GM19023 (cell line): ENCODE results near the gene HDAC10.

ENCODE experiments used
- ATAC-seq: cut with Tn5 transposase; IDR thresholded peaks from one replicate; pipeline ENCODE4 v1.9.1; 2021; ENCODE audit warnings: mild to moderate bottlenecking, moderate library complexity; ENCODE audit not compliant: unreplicated experiment

Gene HDAC10

DNA sequence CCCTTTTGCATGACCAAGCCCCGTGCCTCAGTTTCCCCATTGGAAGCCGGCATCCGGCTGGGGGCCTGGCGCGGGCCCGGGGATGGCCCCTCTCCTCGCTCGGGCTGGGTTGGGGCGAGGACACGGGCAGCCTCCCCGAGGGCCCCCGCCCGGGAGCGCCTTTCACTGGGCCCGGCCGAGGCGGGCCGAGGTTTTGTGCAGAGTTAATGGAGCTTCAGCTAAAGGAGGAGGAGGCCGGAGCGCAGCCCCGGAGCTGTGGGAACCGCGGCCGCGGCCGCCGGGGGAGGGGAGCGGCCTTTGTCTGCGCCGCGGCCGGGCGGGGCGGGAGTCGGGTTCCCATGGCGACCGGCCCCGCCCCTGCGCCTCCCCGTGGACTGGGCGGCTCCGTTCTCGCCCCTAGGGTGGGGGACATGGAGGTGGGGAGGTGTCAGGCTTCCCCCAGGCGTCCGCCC lies 20.5 kb upstream of the HDAC10 start:
- no peak for ATAC-seq

DNA sequence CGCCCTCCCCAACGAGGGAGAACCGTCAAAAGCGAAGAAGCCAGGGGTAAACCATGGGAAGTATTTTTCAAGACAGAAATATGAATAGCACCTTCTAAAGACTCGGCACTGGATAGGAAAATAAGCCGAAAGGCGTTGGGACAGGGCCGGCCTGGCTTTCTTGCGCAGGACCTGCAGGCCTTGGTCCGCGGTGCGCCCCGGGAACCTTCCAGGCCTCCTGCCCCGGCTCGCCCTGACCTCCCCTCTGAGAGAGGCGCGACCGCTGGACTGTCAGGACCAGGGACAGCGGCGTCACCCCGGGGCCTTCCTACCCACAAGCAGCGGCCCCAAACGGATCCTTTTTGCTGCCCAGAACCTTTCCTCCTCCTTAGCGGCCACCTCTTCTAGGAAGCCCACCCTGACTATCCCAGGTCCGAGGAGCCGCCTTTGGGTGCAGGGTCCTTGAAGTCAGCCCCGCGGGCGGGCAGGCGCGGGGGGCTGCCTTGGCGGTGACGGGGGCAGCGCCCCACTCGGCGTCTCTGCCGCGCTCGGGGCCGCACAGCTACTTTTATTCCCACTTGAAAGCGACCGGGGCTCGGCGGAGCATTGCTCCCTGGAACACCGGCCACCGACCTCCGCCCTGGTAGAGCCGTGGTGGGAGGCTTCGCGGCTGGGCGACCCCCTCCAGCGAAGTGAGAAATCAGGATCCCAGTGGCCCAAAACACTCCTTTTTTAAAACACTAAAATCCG lies 19.8 kb upstream of the HDAC10 start:
- ATAC-seq = no peak

DNA sequence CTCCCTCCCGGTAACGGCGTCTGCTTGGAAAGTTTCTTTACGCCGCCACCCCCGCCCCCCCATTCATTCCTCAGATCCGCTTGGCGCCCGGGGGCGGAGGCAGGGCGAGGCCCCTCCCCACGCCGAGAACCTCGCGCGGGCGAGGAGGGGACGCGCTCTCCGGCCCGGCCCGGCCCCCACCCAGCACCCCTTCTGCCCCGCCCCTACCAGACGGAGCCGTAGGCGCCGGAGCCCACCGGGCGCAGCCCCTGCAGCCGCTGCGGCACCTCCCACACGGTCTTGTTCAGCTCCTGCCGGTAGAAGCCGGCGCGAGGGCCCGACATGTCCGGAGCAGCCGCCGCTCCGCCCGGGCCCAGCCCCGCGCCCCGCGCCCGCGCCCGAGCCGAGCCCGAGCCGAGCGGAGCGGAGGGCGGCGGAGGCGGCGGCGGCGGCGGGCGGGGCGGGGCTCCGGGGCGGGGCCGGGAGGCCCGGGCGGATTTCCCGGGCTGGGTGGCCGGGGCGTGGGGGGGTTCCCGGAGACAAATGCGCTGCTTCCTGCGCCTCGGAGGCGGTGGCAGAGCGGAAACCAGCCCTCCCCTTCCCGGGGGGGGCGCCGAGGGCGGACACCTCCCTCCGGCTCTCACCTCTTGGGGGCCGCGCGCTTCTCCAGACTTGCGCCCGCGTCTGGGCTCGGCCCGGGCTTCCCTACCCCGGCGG lies 19.1 kb upstream of the HDAC10 start, which contains the start of gene MAPK11:
Gene MAPK11, minus strand, starts transcription at position 411 of the 696 bp plus-strand sequence. Its CDS starts 88 bp downstream, at position 323.
- ATAC-seq = no peak

DNA sequence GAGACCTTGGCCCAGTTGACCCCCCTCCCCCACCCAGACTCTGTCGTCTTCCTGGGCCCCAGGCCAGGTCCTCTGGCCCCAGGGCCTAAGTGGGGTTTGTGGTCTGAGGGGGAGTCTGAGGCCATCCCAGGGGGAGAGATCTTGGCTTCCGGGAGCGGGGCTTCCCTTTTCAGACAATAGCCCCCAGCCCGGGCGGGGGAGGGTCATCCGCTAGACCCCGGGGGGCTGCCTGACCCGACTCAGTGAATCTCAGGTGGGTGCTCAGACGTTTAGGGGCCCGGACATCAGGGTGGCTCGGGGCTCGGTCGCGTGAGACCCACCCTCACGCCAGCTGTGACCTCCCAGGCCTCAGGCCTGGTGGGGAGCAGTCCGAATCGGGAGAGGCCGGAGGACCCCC lies 18.5 kb upstream of the HDAC10 start:
- ATAC-seq = no peak

DNA sequence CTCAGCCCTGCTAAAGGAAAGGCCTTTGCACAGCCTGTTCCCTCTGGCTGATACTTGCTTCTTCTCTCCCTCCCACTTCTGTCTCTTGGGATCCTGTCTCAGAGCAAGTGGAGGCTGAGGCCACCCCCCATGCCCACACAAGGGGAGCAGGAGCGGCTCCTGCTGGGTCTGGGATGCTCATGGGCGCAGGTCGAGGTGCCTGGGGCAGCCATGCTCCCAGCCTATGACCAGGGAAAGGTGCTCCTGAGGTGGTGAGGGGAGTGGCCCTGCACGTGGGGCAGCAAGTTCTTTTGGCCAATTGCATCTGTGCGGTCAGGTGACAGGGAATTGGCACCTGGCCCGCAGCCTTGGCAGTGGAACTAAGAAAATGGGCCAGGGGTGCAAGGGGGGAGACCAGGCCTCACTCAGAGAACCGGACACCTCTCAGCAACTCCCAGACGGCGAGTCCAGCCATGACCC lies 17.6 kb upstream of the HDAC10 start:
- no peak for ATAC-seq

DNA sequence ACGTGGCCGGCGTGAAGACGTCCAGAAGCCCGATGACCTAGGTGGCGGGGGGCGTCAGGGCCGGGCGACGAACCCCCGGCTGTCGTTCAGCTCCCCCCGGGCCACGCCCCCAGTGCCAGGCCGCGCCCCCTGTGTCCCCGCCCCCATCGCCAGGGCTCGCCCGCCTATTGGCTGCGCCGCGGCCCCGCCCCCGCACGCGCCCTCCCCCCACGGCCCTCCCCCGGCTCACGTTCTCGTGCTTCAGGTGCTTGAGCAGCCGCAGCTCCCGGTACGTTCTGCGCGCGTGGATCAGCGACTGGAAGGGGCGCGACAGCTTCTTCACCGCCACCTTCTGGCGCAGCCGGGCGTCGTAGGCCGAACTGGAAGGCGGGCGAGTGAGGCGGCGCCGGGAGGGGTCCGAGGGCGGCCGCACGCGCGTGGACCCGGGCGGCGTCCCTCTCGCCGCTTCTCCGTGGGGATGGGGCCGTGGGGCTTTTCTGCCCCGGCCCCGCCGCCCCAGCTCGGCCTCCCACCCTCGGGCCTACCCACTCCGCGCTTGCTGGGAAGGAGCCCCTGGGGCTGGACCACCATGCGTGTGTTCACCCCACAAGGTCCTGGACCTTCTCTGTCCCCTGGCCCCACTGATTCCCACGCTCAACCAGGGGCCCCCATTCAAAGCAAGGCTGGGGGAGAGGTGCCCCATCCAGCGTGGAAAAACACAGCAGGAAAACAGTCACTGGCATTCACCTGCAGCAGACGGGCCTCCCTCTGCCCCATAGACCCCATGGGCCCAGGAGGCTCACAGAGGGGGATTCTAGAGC lies 16.7 kb upstream of the HDAC10 start:
- ATAC-seq = no peak

DNA sequence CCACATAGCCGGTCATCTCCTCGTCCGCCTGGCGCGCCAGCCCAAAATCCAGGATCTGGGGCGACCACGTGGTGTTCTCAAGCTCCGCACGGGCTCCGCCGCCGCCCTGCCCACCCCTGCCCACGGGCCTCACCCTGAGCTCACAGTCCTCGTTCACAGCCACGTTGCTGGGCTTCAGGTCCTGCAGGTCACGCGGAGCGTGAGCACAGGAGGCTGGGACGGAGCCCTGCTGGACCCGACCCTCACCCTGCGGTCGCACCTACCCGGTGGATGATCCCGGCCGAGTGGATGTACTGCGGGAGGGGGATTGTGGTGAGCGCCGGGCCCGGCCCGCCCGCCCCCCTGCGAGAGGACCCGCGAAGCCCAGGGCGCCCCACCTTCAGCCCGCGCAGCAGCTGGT lies 15.9 kb upstream of the HDAC10 start:
- no peak for ATAC-seq

DNA sequence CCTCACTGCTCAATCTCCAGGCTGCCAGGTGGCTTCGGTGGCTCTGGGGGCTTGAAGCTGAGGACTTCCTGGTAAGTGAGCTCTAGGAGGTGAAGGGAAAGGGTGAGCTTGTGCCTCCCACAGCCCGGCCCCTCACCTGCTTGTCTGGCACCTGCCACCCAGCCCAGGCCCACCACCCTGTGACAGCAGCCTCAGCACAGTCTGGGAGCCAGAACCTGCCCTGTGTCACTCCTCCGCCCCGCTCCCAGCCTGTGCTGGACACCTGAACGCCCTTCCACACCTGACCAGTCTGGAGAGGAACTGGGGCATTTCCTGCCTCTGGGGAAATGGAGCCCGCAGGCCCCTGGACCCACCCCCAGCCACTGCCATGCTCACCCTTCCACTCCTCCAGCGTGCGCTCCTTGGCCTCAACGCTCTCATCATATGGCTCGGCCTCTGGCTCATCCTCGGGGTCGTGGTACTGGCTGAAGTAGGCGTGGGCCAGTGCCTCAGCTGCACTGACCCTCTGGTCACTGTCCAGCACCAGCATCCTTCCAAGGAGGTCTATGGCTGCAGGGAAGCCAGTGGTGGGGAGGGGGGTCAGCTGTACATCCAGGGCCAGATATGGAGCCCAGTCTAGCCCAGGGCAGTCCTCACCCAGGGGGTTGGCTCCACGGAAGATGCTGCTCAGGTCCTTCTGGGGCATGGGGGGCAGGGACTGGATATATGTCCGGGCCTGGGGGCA lies 14.0 kb upstream of the HDAC10 start:
- no peak for ATAC-seq

DNA sequence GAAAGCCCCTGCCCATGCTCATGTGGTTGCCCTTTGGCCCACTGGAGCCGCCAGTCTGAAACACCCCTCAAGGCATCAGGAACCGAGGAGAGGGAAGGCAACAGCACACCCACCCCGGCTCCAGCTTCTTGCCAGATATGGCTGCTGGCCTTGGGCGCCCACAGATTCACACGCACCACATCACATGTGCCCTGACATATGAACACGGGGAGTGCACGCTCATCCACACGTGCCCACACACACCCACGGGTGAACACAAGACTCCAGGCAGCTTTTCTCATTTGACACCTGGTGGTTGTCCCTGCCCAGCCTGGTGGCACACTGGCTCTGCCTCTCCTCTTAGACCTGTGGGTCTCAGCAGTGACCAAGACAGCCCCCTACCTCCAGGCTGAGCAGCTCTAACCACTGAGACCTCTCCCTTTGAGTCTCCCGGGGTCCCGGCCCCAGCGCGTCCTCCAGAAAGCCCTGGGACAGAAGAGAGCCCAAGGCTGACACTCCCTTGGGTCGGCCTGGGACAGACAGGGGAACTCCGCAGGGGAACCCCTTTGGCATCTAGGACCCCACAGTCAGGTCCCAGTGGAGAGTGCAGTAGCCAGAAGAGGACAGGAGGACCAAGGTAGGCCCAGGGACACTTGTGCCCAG lies 13.2 kb upstream of the HDAC10 start:
- ATAC-seq = no peak

DNA sequence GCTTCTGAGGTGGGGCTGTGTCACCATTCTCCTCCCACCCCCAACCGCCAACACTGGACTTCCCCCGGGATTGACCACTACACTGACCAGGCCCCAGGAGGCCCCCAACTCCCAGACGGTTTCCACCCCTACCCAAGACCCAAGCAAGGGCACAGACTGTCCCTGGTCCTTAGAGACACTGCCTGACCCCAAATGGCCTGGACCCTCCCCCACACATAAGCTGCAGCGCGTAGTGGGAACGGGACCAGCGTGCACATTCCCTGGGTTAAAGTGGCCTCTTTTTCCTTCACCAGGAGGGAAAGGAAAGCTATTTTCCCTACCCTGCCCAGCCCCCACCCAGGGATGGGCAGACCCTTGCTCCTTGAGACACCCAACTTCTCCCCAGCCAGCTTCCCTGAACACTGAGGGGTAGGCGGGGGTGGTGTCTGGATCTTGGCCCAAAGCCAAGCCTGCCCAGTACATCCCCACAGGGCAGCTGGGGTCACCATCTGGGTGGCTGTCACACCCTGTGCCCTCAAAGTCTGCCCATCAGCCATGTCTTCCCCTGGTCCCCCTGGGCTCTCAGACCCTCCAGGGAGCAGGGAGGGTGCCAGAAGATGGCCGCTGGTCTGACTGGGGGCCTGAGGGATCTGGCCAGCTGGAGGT lies 12.0 kb upstream of the HDAC10 start:
- no peak for ATAC-seq

DNA sequence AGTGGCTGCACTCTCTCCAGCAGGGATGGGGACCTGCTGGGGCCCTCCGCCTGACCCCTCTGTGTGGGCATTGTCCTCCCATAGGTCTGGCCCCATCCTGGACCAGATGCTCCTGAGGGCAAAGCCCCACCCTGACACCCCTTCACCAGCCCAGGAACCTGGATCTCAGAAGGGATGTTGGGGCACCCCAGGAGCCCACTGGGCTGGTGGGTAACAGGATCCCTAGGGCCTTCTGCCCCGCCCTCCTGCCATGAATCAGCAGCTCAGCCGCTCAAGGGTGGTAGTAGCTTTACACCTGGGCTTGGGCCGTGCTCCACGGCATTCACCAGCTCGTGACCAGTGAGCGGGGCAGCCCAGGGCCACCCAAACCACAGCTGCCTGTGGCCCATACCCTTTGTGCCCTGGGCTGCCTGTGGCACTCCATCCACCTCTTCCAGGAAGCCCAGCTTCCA lies 11.4 kb upstream of the HDAC10 start:
- ATAC-seq = no peak

DNA sequence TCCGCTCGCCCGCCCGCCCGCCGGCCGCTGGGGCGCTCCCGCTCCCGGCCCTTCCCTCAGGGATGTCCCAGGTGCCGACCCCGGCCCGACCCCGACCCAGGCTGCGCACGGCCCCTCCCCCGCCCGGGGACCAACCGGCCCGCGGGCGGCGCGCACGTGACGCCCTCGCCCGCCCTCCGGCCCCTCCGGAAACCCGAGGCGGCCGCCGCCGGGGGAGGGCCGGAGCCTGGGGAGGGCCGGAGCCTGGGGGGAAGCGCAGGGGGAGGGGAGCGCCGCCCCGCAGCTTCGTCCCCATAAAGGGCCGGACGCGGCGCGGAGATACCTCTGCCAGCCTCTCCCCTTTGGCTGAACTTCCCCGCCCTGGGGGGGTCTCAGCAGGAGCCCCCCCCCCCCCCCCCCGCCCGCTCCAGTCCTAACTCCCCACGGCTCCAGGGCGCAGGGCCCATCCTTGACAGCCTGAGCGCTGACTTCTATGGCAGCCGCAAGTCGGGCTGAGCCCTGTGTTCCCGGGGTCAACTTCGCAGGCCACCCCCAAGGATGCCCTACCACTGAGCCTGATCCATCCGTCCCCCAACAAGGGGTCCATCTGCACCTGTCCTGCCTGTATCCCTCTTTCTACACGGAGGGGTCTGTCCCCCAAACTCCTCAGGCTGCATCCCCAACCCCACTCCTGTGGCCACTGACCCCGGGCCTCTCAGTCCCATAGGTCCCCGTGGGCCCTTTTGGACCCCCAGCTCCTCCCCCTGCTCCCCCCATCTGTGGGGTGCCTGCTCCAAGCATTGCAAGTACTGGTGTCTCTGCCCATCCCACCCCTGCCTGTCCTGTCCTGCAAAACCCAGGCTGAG lies 10.8 kb upstream of the HDAC10 start, which contains the start of gene MAPK12:
Gene MAPK12, minus strand, starts transcription at position 69 of the 845 bp plus-strand sequence. CDS start 174 bp downstream, outside the sequence.
- no peak for ATAC-seq

DNA sequence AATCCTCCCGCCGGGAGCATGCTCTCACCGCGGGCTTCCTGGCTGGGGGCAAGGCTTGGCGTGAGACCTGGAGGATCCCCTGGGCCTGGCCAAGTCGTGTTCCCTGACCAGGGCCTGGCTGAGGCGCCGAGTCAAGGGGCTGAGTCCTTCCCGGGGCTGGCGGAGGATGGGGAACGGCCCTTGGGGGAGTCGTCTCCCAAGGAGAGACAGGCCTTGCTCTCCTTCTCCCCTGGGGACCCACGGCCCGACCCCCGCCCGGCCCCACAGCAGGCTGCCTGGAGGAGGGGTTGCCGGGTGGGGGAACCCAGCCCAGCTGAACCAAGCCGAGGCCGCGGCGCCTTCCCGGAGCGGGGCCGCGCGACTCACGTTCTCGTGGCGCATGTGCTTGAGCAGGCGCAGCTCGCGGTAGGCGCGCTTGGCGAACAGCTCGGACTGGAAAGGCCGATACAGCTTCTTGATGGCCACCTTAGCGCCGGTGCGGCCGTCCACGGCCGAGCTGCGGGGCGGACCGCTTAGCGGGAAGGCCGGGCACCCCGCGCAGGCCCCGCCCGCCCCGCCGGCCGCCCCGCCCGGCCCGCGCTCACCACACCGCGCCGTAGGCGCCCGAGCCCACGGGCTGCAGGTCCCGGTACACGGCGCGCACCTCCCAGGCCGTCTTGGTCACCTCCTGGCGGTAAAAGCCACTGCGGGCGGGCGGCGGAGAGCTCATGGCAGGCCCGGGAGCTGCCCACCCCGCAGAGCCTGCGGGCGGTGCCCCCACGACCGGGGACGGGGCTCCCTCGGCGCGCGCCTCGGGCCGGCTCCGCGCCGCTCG lies 9.9 kb upstream of the HDAC10 start:
- ATAC-seq = no peak

DNA sequence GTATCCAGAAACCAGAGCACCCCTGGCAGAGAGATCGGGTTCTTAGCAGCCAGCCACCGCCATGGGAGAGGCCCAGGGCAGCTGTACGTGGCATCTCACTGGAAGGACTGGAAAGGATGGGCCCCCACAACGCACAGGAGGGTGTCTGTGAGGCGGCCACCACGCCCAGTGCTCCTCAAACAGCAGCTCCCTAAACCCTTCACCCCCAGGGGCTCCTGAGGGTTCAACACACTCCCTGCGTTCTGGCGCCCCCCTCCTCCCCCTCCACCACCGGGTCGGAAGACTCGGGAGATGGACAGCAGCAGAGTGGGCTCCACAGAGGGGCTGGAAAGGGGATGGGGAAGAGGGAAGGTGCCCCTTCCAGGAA lies 9.4 kb upstream of the HDAC10 start:
- no peak for ATAC-seq

DNA sequence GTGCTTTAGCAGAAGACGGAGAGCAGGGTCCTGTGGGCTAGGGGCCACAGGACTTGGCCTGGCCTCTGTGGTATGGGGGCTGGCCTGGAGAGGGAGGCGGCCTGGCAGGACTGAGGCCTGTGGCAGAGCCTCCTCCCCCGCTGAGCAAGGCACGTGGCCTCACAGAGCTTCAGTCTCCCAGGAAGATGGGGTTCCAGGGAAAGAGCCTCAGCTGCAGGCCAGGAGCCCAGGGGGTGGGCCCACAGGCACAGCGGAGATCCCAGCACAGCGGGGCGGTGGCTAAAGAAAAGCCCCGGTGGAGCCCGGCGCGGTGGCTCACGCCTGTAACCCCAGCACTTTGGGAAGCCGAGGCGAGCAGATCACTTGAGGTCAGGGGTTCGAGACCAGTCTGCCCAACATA lies 8.2 kb upstream of the HDAC10 start:
- ATAC-seq = no peak

DNA sequence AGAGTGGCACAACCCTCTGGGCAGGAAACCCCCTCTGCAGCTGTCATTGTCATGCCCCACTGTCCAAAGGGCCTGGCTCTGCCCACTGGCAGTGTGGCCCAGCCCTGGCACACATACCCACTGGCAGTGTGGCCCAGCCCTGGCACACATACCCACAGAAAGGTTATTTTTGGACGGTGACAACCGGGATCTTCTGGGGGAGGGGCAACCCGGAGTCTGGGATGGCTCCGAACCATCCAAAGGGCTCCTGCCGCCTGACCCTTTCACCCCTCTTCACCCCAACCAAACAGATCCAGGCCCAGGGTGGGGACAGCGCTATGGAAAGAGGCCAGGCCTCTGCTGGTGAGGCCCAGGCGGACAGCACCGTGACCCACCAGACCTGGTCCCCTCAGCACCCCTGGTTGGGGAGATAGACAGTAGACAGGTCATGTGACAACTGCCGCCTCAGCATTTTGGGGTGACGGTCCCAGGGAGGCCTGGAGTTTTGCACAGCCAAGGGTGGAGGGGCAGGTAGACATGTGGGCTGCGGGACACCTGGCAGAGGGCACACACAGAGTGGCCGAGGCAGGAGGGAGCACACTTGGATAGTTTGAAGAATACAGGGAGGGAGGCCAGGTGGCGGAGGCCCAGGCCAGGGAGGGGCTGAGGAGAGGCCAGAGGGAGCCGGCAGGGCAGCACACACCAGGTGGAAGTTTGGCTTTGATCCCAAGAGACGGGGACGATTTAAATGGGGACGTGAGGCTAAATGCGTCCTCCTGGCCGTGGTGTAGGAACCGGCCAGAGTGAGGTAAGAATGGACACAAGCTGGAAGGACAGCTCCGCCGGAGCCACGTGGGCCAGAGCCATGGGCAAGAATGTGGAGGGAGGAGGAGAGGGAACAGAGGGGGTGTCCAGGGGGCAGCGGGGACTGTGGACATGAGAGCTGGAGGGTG lies 7.6 kb upstream of the HDAC10 start:
- ATAC-seq = no peak
